Kidney (tissue), 14 donors: ENCODE results near the gene SLCO3A1. TPM values are rescaled to one million over a fixed set of nuclear protein-coding genes. Genes with fewer than 3 reads are reported as not detected.

Experiments
- DNase-seq, 5 donors: peaks; one replicate each; pipeline ENCODE4 v3.0.0-alpha.2; 2013 to 2020
- FAIRE-seq: peaks from 2 replicates; lab custom pipeline; 2012; peaks lifted over from hg19 to GRCh38; lab: Jason Lieb, UNC
- H3K27ac ChIP-seq, 2 donors: one replicate each; pipeline ENCODE4 v1.7.0; 2013; ENCODE audit warnings: low read depth in 2 of 2, low read length in 2 of 2, inconsistent platforms in 1 of 2
- H3K27me3 ChIP-seq: one replicate; pipeline ENCODE4 v1.7.1; 2013; ENCODE audit warnings: low read length, inconsistent platforms; ENCODE audit not compliant: control insufficient read depth, insufficient read depth
- H3K36me3 ChIP-seq, 3 donors: one replicate each; pipeline versions ENCODE4 v1.7.0 to v1.7.1; 2013; ENCODE audit warnings: low read length in 3 of 3, control low read depth in 1 of 3, inconsistent platforms in 1 of 3; ENCODE audit not compliant: insufficient read depth in 3 of 3, control insufficient read depth in 2 of 3
- H3K4me1 ChIP-seq, 3 donors: one replicate each; pipeline versions ENCODE4 v1.7.0 to v1.7.1; 2013; ENCODE audit warnings: low read length in 3 of 3, inconsistent platforms in 1 of 3, low read depth in 1 of 3; ENCODE audit not compliant: control insufficient read depth in 2 of 3, insufficient read depth in 2 of 3
- H3K4me3 ChIP-seq, 3 donors: one replicate each; pipeline versions ENCODE4 v1.7.0 to v1.8.1; 2013; ENCODE audit warnings: low read length in 3 of 3, control low read depth in 1 of 3, inconsistent platforms in 1 of 3
- H3K9ac ChIP-seq, 3 donors: one replicate each; pipeline versions ENCODE4 v1.7.0 to v1.7.1; 2013; ENCODE audit warnings: low read length in 3 of 3, control low read depth in 1 of 3, inconsistent platforms in 1 of 3
- H3K9me3 ChIP-seq, 3 donors: one replicate each; pipeline versions ENCODE4 v1.7.0 to v1.7.1; 2013; ENCODE audit warnings: low read length in 3 of 3, control low read depth in 1 of 3, inconsistent platforms in 1 of 3; ENCODE audit not compliant: control insufficient read depth in 2 of 3, insufficient read depth in 1 of 3
- intact Hi-C: fragments of 100-400 bp; cut with DNase I; formaldehyde crosslinking; loops from one replicate; pipeline ENCODE4 v1.11.1; 2022
- polyA plus RNA-seq: library from polyadenylated mRNA; stranded (reverse); fragments of 350-450 nt; fragmentation: Illumina TruSeq; extraction: RNeasy Lipid Tissue Mini Kit (QIAGEN cat#74804); gene quantifications from one replicate; pipeline ENCODE4 v1.2.3, GENCODE V29; 2014; ENCODE audit warnings: low read depth, low replicate concordance; ENCODE audit not compliant: insufficient read depth
- total RNA-seq: library from RNA; stranded (reverse); fragmentation: NEBNext Ultra II Directional; extraction: Animal tissue kit (Norgen Biotek cat#: 25700); gene quantifications from one replicate; pipeline ENCODE4 v1.2.1, GENCODE V29; 2021
- TF ChIP-seq, protein P1 (sequence below): IDR thresholded peaks from 3 replicates; pipeline ENCODE4 v1.5.1; 2012; ENCODE audit warnings: mild to moderate bottlenecking, moderate library complexity, borderline replicate concordance; ENCODE audit not compliant: insufficient read depth; ENCODE audit errors: extremely low read depth
- donor health status: control.
- donor health status: control.
- donor health status: control.
- donor health status: control.
- donor health status: control.
- donor health status: DM: yes; HTN: yes; CAD: no.
- donor health status: Normal renal cell carcinoma (clear cell type).

The SLCO3A1 gene
- total and polyA plus RNA-seq, 2 donors from 2014 or later = 12.8 to 59.4 TPM

DNA sequence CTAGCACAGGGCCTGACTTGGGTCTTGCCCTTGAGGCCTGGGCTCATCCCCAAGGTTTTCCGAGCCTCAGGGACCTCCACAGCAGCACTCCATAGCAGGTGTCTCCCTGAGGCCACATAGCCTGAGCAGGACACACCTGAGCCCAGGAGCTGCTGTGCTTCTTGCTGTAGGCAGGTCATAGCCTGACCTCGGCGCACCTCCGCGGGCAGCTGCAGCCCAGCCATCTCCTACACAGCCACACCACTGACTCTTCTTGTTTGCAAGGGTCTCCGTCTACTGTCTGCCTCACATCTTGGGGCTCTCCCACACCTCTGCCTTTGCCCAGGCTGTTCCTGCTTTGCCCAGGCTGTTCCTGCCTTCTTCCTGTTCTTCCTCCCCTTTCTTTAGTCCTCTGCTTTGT is 224.8 kb downstream of the SLCO3A1 start:
- peaks cover 0 to 19% (median 2%) of the 10 kb centered on the region in 3 donors for H3K4me1 ChIP-seq
- no peak overlapping the region for H3K4me3 ChIP-seq
- FAIRE-seq (no peak), DNase-seq (no peak)
- no peak overlapping the region for H3K9ac ChIP-seq
- intact Hi-C loops = loop anchor here (10.0 kb wide), 1 partner anchor 223 kb away; the partner anchor contains the start of gene SLCO3A1
- no peaks in the 10 kb centered on the region for H3K9me3 ChIP-seq
- no peak overlapping the region for H3K27ac ChIP-seq
- no peaks in the 10 kb centered on the region for H3K27me3 ChIP-seq
- no peaks in the 10 kb centered on the region for H3K36me3 ChIP-seq
- TF ChIP-seq, protein P1, sequence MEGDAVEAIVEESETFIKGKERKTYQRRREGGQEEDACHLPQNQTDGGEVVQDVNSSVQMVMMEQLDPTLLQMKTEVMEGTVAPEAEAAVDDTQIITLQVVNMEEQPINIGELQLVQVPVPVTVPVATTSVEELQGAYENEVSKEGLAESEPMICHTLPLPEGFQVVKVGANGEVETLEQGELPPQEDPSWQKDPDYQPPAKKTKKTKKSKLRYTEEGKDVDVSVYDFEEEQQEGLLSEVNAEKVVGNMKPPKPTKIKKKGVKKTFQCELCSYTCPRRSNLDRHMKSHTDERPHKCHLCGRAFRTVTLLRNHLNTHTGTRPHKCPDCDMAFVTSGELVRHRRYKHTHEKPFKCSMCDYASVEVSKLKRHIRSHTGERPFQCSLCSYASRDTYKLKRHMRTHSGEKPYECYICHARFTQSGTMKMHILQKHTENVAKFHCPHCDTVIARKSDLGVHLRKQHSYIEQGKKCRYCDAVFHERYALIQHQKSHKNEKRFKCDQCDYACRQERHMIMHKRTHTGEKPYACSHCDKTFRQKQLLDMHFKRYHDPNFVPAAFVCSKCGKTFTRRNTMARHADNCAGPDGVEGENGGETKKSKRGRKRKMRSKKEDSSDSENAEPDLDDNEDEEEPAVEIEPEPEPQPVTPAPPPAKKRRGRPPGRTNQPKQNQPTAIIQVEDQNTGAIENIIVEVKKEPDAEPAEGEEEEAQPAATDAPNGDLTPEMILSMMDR = no peak

DNA sequence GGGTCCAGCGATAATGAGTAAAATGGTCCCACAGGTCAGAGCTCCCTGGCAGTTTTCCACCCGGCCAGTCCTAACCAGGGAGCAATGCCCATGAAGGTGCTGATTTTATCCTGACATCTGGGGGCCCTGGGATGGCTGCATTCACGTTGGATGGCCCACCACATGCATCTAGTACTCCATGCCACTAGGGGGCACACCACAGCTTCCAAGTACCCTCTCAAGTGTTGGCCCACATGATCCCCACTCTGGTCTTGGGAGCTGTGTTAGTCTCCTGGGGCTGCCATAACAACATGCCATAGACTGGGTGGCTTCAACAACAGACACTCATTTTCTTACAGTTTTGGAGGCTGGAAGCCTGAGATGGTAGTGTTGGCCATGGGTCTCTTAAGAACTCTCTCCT is 225.5 kb downstream of the SLCO3A1 start:
- intact Hi-C loops = loop anchor here (10.0 kb wide), 1 partner anchor 224 kb away; the partner anchor contains the start of gene SLCO3A1

DNA sequence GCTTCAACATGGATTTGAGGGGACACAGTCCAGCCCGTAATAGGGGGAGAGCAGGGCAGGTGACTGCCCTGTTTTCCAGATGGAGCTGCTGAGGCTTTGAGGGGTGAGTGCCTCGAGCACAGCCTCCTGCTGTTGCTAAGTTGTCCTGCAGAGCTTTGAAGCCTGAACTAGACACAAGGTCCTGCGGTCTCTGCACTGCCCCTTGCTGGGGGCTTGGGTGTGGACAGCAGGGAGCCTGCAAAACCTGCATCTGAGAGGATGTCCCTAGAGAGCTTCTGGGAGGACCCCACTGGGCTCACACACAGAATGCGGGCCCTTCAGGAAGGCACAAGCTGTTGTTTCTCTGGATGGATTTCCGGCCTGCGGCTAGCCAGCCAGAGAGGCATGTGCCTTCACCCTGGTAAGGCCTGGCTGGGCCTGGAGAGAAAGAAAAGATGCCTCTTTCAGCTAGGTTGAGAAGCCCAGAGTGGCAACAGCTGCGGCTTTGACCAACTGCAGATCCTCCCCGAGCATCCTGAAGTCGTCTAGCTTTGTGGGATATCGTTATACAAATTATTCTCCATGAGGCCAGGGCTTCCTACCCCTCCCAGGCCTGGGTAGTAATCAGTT is 226.2 kb downstream of the SLCO3A1 start:
- Histone ChIP-seq H3K4me1 (peaks cover 0 to 18% (median 2%) of the 10 kb centered on the region in 3 donors), H3K36me3 (no peaks in the 10 kb centered on the region), H3K9me3 (no peaks in the 10 kb centered on the region), H3K27me3 (no peaks in the 10 kb centered on the region), H3K4me3 (no peak overlapping the region), H3K9ac (no peak overlapping the region), H3K27ac (no peak overlapping the region)
- TF ChIP-seq, protein P1 = no peak
- DNase-seq (no peak), FAIRE-seq (no peak)
- intact Hi-C loops = loop anchor here (10.0 kb wide), 2 partner anchors 225 to 775 kb away; partner anchors contain the start of gene SLCO3A1

More for the DNA sequence above, 225.5 kb downstream of the SLCO3A1 start:
- no peak overlapping the region for H3K9ac ChIP-seq
- H3K27me3 ChIP-seq = no peaks in the 10 kb centered on the region
- no peak for DNase-seq
- no peak for FAIRE-seq
- TF ChIP-seq, protein P1 = no peak
- H3K4me1 ChIP-seq = peaks cover 0 to 21% (median 2%) of the 10 kb centered on the region in 3 donors
- no peak overlapping the region for H3K27ac ChIP-seq
- H3K4me3 ChIP-seq = no peak overlapping the region
- H3K36me3 ChIP-seq = no peaks in the 10 kb centered on the region
- no peaks in the 10 kb centered on the region for H3K9me3 ChIP-seq
